ENCODE measurements around the gene METTL27. TPM values are rescaled to one million over a fixed set of nuclear protein-coding genes. Genes with fewer than 3 reads are reported as not detected.

The METTL27 gene
- total RNA-seq, 1 donor from 2014 or later = 13.5 TPM

- Mint-ChIP-seq H3K4me1 (ENCODE audit: low read depth) (peaks cover 3% of the 10 kb centered on the region), H3K27me3 (peaks cover 3% of the 10 kb centered on the region)
- TF ChIP-seq CTCF (IDR thresholded peaks at IDR 0.05; ENCODE audit: unreplicated experiment) = no peak
Measured at GRCh38 chr7:73864981-73865711, 22.8 kb upstream of the METTL27 start.

GRCh38 chr7:73861305-73861704 lies 19.0 kb upstream of the METTL27 start:
- peaks cover 12% of the 10 kb centered on the region for H3K27me3 Mint-ChIP-seq
- no peaks in the 10 kb centered on the region for H3K9me3 Mint-ChIP-seq (ENCODE audit: low read depth)
- H3K36me3 Mint-ChIP-seq (ENCODE audit: insufficient read depth) = no peaks in the 10 kb centered on the region
- no peaks in the 10 kb centered on the region for H3K4me1 Mint-ChIP-seq (ENCODE audit: low read depth)
- no peak overlapping the region for H3K4me3 Mint-ChIP-seq (ENCODE audit: low read depth)
- DNase-seq (ENCODE audit: low spot score, unreplicated experiment) = no peak
- no peak overlapping the region for H3K27ac Mint-ChIP-seq
- no peak for TF ChIP-seq CTCF (IDR thresholded peaks at IDR 0.05; ENCODE audit: unreplicated experiment)

More at GRCh38 chr7:73864981-73865711, 22.8 kb upstream of the METTL27 start:
- H3K27ac Mint-ChIP-seq = no peak overlapping the region
- no peaks in the 10 kb centered on the region for H3K36me3 Mint-ChIP-seq (ENCODE audit: insufficient read depth)
- no peak for DNase-seq (ENCODE audit: low spot score, unreplicated experiment)
- H3K9me3 Mint-ChIP-seq (ENCODE audit: low read depth) = no peaks in the 10 kb centered on the region
- H3K4me3 Mint-ChIP-seq (ENCODE audit: low read depth) = no peak overlapping the region

GRCh38 chr7:73860859-73861258 lies 18.5 kb upstream of the METTL27 start, which contains the start of gene TMEM270:
Gene TMEM270 (plus strand): TSS chr7:73861159. CDS start chr7:73861195, 36 bp downstream.
- no peaks in the 10 kb centered on the region for H3K9me3 Mint-ChIP-seq (ENCODE audit: low read depth)
- TF ChIP-seq CTCF (IDR thresholded peaks at IDR 0.05; ENCODE audit: unreplicated experiment) = no peak
- H3K27ac Mint-ChIP-seq = no peak within 1 kb of the TSS
- DNase-seq (ENCODE audit: low spot score, unreplicated experiment) = no peak
- no peak within 1 kb of the TSS for H3K4me3 Mint-ChIP-seq (ENCODE audit: low read depth)
- no peaks in the 10 kb centered on the region for H3K36me3 Mint-ChIP-seq (ENCODE audit: insufficient read depth)
- H3K27me3 Mint-ChIP-seq = peaks cover 12% of the 10 kb centered on the region
- no peaks in the 10 kb centered on the region for H3K4me1 Mint-ChIP-seq (ENCODE audit: low read depth)

GRCh38 chr7:73858807-73859206 lies 16.5 kb upstream of the METTL27 start:
- Mint-ChIP-seq H3K36me3 (ENCODE audit: insufficient read depth) (no peaks in the 10 kb centered on the region), H3K9me3 (ENCODE audit: low read depth) (no peaks in the 10 kb centered on the region), H3K4me3 (ENCODE audit: low read depth) (no peak overlapping the region), H3K4me1 (ENCODE audit: low read depth) (no peaks in the 10 kb centered on the region), H3K27me3 (peaks cover 12% of the 10 kb centered on the region), H3K27ac (no peak overlapping the region)
- no peak for TF ChIP-seq CTCF (IDR thresholded peaks at IDR 0.05; ENCODE audit: unreplicated experiment)
- DNase-seq (ENCODE audit: low spot score, unreplicated experiment) = no peak

- no peaks in the 10 kb centered on the region for H3K9me3 Mint-ChIP-seq (ENCODE audit: low read depth)
- H3K27ac Mint-ChIP-seq = no peak overlapping the region
- no peak overlapping the region for H3K4me3 Mint-ChIP-seq (ENCODE audit: low read depth)
- peaks cover 6% of the 10 kb centered on the region for H3K4me1 Mint-ChIP-seq (ENCODE audit: low read depth)
- DNase-seq (ENCODE audit: low spot score, unreplicated experiment) = no peak
- H3K36me3 Mint-ChIP-seq (ENCODE audit: insufficient read depth) = no peaks in the 10 kb centered on the region
- H3K27me3 Mint-ChIP-seq = peaks cover 12% of the 10 kb centered on the region
- TF ChIP-seq CTCF (IDR thresholded peaks at IDR 0.05; ENCODE audit: unreplicated experiment) = no peak
Measured at GRCh38 chr7:73856941-73857340, 14.6 kb upstream of the METTL27 start.
